ENCODE data around the gene STS. TPM values are rescaled to one million over a fixed set of nuclear protein-coding genes. Genes with fewer than 3 reads are reported as not detected.

Gene STS
- total RNA-seq, 1 donor from 2014 or later, result 18.3 TPM

- TF ChIP-seq, protein P1, sequence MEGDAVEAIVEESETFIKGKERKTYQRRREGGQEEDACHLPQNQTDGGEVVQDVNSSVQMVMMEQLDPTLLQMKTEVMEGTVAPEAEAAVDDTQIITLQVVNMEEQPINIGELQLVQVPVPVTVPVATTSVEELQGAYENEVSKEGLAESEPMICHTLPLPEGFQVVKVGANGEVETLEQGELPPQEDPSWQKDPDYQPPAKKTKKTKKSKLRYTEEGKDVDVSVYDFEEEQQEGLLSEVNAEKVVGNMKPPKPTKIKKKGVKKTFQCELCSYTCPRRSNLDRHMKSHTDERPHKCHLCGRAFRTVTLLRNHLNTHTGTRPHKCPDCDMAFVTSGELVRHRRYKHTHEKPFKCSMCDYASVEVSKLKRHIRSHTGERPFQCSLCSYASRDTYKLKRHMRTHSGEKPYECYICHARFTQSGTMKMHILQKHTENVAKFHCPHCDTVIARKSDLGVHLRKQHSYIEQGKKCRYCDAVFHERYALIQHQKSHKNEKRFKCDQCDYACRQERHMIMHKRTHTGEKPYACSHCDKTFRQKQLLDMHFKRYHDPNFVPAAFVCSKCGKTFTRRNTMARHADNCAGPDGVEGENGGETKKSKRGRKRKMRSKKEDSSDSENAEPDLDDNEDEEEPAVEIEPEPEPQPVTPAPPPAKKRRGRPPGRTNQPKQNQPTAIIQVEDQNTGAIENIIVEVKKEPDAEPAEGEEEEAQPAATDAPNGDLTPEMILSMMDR (conservative IDR thresholded peaks at IDR 0.05), result no peak
- Mint-ChIP-seq H3K36me3 (no peaks in the 10 kb centered on the region), H3K27me3 (no peaks in the 10 kb centered on the region), H3K9me3 (peaks cover 9% of the 10 kb centered on the region), H3K4me1 (ENCODE audit: unreplicated experiment) (peaks cover 14% of the 10 kb centered on the region), H3K27ac (no peak overlapping the region), H3K4me3 (no peak overlapping the region)
- DNase-seq (ENCODE audit: extremely low spot score, unreplicated experiment), result no peak
Measured at GRCh38 chrX:7184816-7185215, 37.3 kb downstream of the STS start.

DNA sequence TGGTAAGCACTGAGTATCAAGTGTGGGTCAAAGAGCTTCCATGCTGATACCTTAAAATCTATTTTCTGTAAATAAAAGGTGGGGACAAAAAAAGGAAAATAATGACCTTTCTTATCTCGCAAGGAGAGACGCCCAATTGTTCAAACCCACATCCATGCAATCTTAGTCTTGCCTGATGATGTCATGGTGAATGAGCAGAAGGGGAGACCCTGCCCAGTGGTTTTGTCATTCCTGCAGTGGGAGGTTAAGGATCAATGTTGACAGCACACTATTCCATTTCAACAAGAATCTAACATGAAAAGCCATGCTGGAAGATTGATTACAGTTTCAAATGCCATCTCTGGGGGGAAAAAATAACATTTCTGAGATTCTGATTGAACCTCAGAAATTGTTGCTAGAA is 41.2 kb downstream of the STS start:
- Mint-ChIP-seq H3K4me3 (no peak overlapping the region), H3K27me3 (no peaks in the 10 kb centered on the region), H3K9me3 (peaks cover 9% of the 10 kb centered on the region), H3K4me1 (ENCODE audit: unreplicated experiment) (peaks cover 14% of the 10 kb centered on the region), H3K36me3 (no peaks in the 10 kb centered on the region), H3K27ac (peak overlapping the region; percentile 34)
- TF ChIP-seq, protein P1 (conservative IDR thresholded peaks at IDR 0.05), result no peak
- DNase-seq (ENCODE audit: extremely low spot score, unreplicated experiment), result no peak

- Mint-ChIP-seq H3K27me3 (no peaks in the 10 kb centered on the region), H3K9me3 (peaks cover 9% of the 10 kb centered on the region), H3K4me1 (ENCODE audit: unreplicated experiment) (peaks cover 14% of the 10 kb centered on the region), H3K36me3 (no peaks in the 10 kb centered on the region), H3K4me3 (no peak overlapping the region), H3K27ac (no peak overlapping the region)
- DNase-seq (ENCODE audit: extremely low spot score, unreplicated experiment), result no peak
- TF ChIP-seq, protein P1 (conservative IDR thresholded peaks at IDR 0.05), result no peak
Measured at GRCh38 chrX:7190157-7190556, 42.6 kb downstream of the STS start.

- TF ChIP-seq, protein P1 (conservative IDR thresholded peaks at IDR 0.05), result peak; percentile 56
- DNase-seq (ENCODE audit: extremely low spot score, unreplicated experiment), result no peak
- H3K36me3 Mint-ChIP-seq, result peaks cover 4% of the 10 kb centered on the region
Measured at GRCh38 chrX:7191681-7192110, 44.2 kb downstream of the STS start.

DNA sequence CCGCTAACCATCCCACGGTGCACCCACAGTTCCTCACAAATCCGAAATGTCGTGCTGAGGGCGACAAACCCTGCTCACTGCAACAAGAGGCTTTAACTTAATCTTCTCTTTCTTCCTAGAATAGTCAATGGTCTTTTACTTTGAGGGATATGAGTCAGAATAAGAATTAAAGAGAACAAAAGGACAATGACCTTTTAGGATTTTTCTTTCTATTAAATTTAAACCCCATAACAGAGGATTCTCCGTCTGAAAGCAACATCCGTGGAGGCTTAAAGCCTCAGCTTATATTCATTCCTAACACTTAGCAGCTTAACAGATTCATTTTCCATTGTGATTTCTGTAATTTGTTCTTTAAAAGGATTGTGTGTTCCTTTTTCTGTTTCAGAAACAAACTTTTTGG is 45.4 kb downstream of the STS start:
- peaks cover 9% of the 10 kb centered on the region for H3K4me1 Mint-ChIP-seq (ENCODE audit: unreplicated experiment)
- H3K4me3 Mint-ChIP-seq, result no peak overlapping the region
- peaks cover 5% of the 10 kb centered on the region for H3K9me3 Mint-ChIP-seq
- TF ChIP-seq, protein P1 (conservative IDR thresholded peaks at IDR 0.05), result no peak
- H3K27ac Mint-ChIP-seq, result no peak overlapping the region
- no peaks in the 10 kb centered on the region for H3K27me3 Mint-ChIP-seq
- no peak for DNase-seq (ENCODE audit: extremely low spot score, unreplicated experiment)
- H3K36me3 Mint-ChIP-seq, result peaks cover 9% of the 10 kb centered on the region

More at GRCh38 chrX:7191681-7192110, 44.2 kb downstream of the STS start:
- H3K27ac Mint-ChIP-seq, result no peak overlapping the region
- H3K9me3 Mint-ChIP-seq, result peaks cover 6% of the 10 kb centered on the region
- no peaks in the 10 kb centered on the region for H3K27me3 Mint-ChIP-seq
- H3K4me3 Mint-ChIP-seq, result no peak overlapping the region
- H3K4me1 Mint-ChIP-seq (ENCODE audit: unreplicated experiment), result peaks cover 14% of the 10 kb centered on the region

GRCh38 chrX:7194606-7195005 is 47.1 kb downstream of the STS start:
- Mint-ChIP-seq H3K4me3 (no peak overlapping the region), H3K27ac (no peak overlapping the region), H3K27me3 (no peaks in the 10 kb centered on the region), H3K36me3 (peaks cover 9% of the 10 kb centered on the region), H3K9me3 (peaks cover 2% of the 10 kb centered on the region), H3K4me1 (ENCODE audit: unreplicated experiment) (no peaks in the 10 kb centered on the region)
- TF ChIP-seq, protein P1 (conservative IDR thresholded peaks at IDR 0.05), result no peak
- DNase-seq (ENCODE audit: extremely low spot score, unreplicated experiment), result no peak

All from type B pancreatic cell (in vitro differentiated cells).